Mammary epithelial cell (primary cell): ENCODE measurements around the gene TRIM54.

Experiments used
- CTCF ChIP-seq, 2 donors: IDR thresholded peaks in 1 of 2; conservative IDR thresholded peaks in 1 of 2; 2 replicates each; pipeline ENCODE4 v1.5.1; 2011 to 2012; ENCODE audit warnings: inconsistent platforms in 2 of 2, low read length in 2 of 2, mild to moderate bottlenecking in 2 of 2, control low read depth in 1 of 2, low read depth in 1 of 2; ENCODE audit not compliant: insufficient read depth in 1 of 2; ENCODE audit errors: extremely low read depth in 1 of 2
- EZH2 ChIP-seq: IDR thresholded peaks from 2 replicates; pipeline ENCODE4 v1.6.1; 2012; ENCODE audit warnings: low read length, inconsistent platforms, borderline replicate concordance

GRCh38 chr2:27316655-27317412 is 34.6 kb downstream of the TRIM54 start:
- TF ChIP-seq CTCF (conservative IDR thresholded peaks at IDR 0.05 in 1 of 2, IDR thresholded peaks at IDR 0.05 in 1 of 2; ENCODE audit: extremely low read depth in 1 of 2, insufficient read depth in 1 of 2, low read depth in 1 of 2, low read length in 2 of 2) (no peak), EZH2 (no peak)
